Subcutaneous abdominal adipose tissue (tissue), 5 donors: ENCODE measurements around the gene LGI4.
"Not testable (repeated sequence)": the region's sequence is repeated elsewhere in the genome, so short reads cannot be mapped to it uniquely, and the experiment has no call there.

ENCODE experiments used
- H3K27ac ChIP-seq: one replicate; pipeline ENCODE4 v1.7.0; 2013; ENCODE audit warnings: low read depth, mild to moderate bottlenecking, inconsistent platforms, low read length, moderate library complexity
- H3K27me3 ChIP-seq, 5 donors: one replicate each; pipeline ENCODE4 v1.7.0; 2013; ENCODE audit warnings: low read length in 5 of 5, inconsistent platforms in 1 of 5; ENCODE audit not compliant: control insufficient read depth in 5 of 5, insufficient read depth in 4 of 5
- H3K36me3 ChIP-seq, 5 donors: one replicate each; pipeline ENCODE4 v1.7.0; 2013; ENCODE audit warnings: low read length in 5 of 5; ENCODE audit not compliant: control insufficient read depth in 5 of 5, insufficient read depth in 5 of 5
- H3K4me1 ChIP-seq, 5 donors: one replicate each; pipeline ENCODE4 v1.7.0; 2013; ENCODE audit warnings: low read length in 5 of 5, mild to moderate bottlenecking in 3 of 5, moderate library complexity in 1 of 5; ENCODE audit not compliant: control insufficient read depth in 5 of 5, insufficient read depth in 5 of 5
- H3K4me3 ChIP-seq, 5 donors: one replicate each; pipeline ENCODE4 v1.7.0; 2013; ENCODE audit warnings: low read length in 5 of 5, low read depth in 1 of 5
- H3K9ac ChIP-seq, 5 donors: one replicate each; pipeline ENCODE4 v1.7.0; 2013; ENCODE audit warnings: low read length in 5 of 5, mild to moderate bottlenecking in 4 of 5, moderate library complexity in 3 of 5
- H3K9me3 ChIP-seq, 5 donors: one replicate each; pipeline ENCODE4 v1.7.0; 2013; ENCODE audit warnings: low read length in 5 of 5; ENCODE audit not compliant: control insufficient read depth in 5 of 5
- donor health status: healthy.
- donor health status: healthy.
- donor health status: healthy.
- donor health status: healthy.
- donor health status: healthy.

The LGI4 gene

DNA sequence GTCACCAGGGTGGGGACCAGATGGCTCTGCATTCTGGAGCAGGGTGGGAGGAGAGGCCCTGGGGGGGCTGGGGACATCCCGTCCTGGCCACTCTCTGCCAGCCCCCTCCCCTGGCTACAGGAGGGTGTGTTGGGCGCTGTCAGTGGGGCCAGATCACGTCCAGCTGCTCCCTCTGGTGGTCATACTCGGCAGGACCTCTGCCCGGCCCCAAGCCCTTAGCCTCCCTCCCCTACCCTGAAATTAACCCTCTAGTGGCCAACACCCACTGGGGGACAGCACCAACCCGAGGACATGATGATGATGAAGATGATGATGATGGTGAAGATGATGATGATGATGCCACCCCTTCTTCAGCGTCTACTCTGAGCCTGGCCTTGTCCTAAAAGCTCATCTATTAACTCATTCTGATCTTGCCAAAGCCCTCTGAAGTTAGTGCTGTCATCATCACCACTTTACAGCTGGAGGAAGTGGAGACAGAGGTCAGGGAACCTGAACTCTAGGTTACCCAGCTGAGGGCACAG, 590 bp upstream of the LGI4 start:
- H3K9ac ChIP-seq = peak overlapping the region in 2 of 5 donors; percentile 30 to 56

DNA sequence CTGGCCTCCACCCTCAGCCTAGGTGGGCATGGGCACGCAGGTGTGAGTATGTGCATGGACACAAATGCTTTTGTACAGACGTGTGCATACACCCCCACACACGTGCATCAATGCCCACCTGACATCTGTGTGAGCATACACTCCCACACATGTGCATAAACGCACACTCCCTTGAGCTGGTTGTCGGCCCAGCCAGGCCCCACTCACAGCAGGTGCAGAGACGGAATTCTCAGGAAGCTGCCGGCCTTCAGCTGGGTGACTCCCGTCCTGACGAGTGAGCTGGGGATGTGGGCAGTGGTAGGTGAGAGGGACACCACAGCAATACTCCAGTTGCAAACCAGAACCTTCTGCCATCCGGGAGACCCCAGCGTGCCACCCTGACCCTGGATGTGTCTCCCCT, 1.0 kb downstream of the LGI4 start:
- Histone ChIP-seq H3K9ac (no peak overlapping the region), H3K4me1 (peaks cover 4 to 36% (median 23%) of the 10 kb centered on the region in 5 donors), H3K27ac (no peak overlapping the region), H3K4me3 (peak overlapping the region in 3 of 5 donors; percentile 18 to 53 (median 45)), H3K9me3 (no peaks in the 10 kb centered on the region), H3K27me3 (no peaks in the 10 kb centered on the region), H3K36me3 (peaks cover 0 to 2% (median 0%) of the 10 kb centered on the region in 5 donors)

More for the DNA sequence above, 590 bp upstream of the LGI4 start:
- H3K4me1 ChIP-seq = peaks cover 6 to 49% (median 39%) of the 10 kb centered on the region in 5 donors
- H3K27me3 ChIP-seq = no peaks in the 10 kb centered on the region
- H3K4me3 ChIP-seq = peak overlapping the region in 3 of 5 donors; percentile 11 to 52 (median 45)
- peaks cover 0 to 2% (median 0%) of the 10 kb centered on the region in 5 donors for H3K36me3 ChIP-seq
- H3K27ac ChIP-seq = no peak overlapping the region
- no peaks in the 10 kb centered on the region for H3K9me3 ChIP-seq

DNA sequence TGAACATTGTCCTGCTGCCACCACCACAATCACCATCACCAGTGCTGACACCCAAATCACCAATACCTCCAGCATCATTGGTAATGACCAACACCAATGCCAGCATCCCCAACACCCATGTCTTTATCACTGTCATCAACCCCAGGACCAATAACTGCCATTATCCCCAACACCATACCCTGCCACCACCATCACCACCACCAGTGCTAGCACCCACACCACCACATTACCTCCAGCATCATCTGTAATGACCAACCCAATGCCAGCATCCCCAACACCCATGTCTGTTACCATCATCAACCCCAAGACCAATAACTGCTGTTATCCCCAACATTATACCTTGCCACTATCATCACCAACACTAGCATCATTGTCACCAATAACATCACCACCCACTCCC, 2.6 kb downstream of the LGI4 start:
- Histone ChIP-seq H3K4me1 (peaks cover 2 to 23% (median 12%) of the 10 kb centered on the region in 5 donors), H3K9me3 (no peaks in the 10 kb centered on the region), H3K27me3 (no peaks in the 10 kb centered on the region), H3K9ac (no peak overlapping the region), H3K27ac (no peak overlapping the region), H3K4me3 (peak overlapping the region in 1 of 5 donors; percentile 45), H3K36me3 (peaks cover 0 to 2% (median 0%) of the 10 kb centered on the region in 5 donors)

DNA sequence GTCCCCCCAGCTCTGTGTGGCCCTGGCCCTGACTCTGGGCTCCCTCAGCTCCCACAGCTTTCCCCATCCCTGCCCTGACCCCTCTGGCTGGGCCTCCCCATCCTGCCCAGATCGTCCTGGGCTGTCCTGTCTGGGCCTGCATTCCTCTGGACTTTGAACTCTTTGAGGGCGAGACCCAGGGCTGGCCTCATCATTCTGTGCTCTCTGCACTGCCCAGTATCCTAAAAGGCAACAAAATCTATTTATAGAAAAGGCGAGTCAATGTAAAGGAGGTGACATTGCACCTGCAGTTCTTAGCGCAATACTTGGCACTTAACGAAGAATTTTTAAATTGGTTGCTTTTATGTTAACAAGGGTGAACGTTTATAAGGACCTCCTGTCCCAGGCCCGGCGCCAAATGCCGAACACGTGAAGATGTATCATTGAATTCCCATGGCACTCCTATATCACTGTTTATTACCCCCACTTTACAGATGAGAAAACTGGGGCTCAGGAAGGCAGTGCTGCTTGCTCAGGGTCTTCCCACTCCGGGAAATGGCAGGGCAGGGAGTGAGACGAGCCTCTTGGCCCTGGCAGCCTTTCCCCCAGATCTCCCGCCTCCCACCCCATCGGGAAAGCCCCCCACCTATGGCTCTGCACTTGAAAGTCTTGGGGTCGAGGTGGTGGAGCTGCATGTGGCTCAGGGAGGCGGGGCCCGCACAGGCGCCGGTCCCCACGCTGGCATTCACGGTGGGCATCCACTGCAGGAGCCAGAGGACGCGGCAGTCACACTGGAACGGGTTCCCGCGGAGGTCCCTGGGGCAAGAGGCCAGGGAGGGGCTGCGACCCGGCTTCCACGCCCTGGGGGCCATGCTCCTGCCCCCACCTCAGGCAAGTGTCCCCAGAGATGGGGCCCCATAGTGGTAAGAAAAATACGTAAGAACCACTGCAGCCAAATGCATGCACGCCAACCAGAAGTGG, 3.8 kb downstream of the LGI4 start:
- Histone ChIP-seq H3K9ac (no peak overlapping the region), H3K4me1 (peaks cover 2 to 30% (median 19%) of the 10 kb centered on the region in 5 donors), H3K36me3 (peaks cover 0 to 2% (median 0%) of the 10 kb centered on the region in 5 donors), H3K27me3 (no peaks in the 10 kb centered on the region), H3K4me3 (no peak overlapping the region), H3K27ac (no peak overlapping the region), H3K9me3 (no peaks in the 10 kb centered on the region)

DNA sequence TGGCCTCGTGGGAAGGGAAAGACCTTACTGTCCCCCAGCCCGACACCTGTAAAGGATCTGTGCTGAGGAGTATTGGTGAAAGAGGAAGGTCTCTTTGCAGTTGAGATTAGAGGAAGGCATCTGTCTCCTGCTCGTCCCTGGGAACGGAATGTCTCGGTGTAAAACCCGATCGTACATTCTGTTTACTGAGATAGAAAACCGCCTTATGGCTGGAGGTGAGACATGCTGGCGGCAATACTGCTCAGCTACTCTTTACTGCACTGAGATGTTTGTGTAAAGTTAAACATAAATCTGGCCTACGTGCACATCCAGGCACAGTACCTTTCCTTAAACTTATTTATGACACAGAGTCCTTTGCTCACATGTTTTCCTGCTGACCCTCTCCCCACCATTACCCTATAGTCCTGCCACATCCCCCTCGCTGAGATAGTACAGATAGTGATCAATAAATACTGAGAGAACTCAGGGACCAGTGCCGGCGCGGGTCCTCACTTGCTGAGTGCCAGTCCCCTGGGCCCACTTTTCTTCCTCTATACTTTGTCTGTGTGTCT, 5.1 kb downstream of the LGI4 start:
- not testable (repeated sequence) for H3K4me3 ChIP-seq, H3K9me3 ChIP-seq, H3K9ac ChIP-seq, H3K36me3 ChIP-seq, H3K27ac ChIP-seq, H3K27me3 ChIP-seq
- peaks cover 0 to 33% (median 22%) of the 10 kb centered on the region in 5 donors for H3K4me1 ChIP-seq

GRCh38 chr19:35128398-35129057, 6.3 kb downstream of the LGI4 start:
- H3K4me1 ChIP-seq = peaks cover 7 to 39% (median 34%) of the 10 kb centered on the region in 5 donors
- peaks cover 0 to 3% (median 0%) of the 10 kb centered on the region in 5 donors for H3K9me3 ChIP-seq
- peaks cover 0 to 2% (median 0%) of the 10 kb centered on the region in 5 donors for H3K36me3 ChIP-seq
- H3K27me3 ChIP-seq = peaks cover 0 to 2% (median 0%) of the 10 kb centered on the region in 5 donors
- H3K27ac ChIP-seq = no peak overlapping the region
- H3K4me3 ChIP-seq = no peak overlapping the region
- no peak overlapping the region for H3K9ac ChIP-seq

- no peak overlapping the region for H3K27ac ChIP-seq
- H3K9ac ChIP-seq = no peak overlapping the region
- no peak overlapping the region for H3K4me3 ChIP-seq
- peaks cover 11 to 45% (median 41%) of the 10 kb centered on the region in 5 donors for H3K4me1 ChIP-seq
- peaks cover 0 to 3% (median 0%) of the 10 kb centered on the region in 5 donors for H3K9me3 ChIP-seq
- peaks cover 0 to 2% (median 0%) of the 10 kb centered on the region in 5 donors for H3K36me3 ChIP-seq
- H3K27me3 ChIP-seq = peaks cover 0 to 2% (median 0%) of the 10 kb centered on the region in 5 donors
These were observed 7.0 kb downstream of the LGI4 start for GRCh38 chr19:35127871-35128270.

- peaks cover 11 to 58% (median 53%) of the 10 kb centered on the region in 5 donors for H3K4me1 ChIP-seq
- H3K36me3 ChIP-seq = peaks cover 0 to 2% (median 0%) of the 10 kb centered on the region in 5 donors
- no peak overlapping the region for H3K27ac ChIP-seq
- H3K9me3 ChIP-seq = peaks cover 0 to 3% (median 0%) of the 10 kb centered on the region in 5 donors
- peak overlapping the region in 3 of 5 donors; percentile 10 to 48 (median 21) for H3K4me3 ChIP-seq
- peaks cover 0 to 2% (median 0%) of the 10 kb centered on the region in 5 donors for H3K27me3 ChIP-seq
- H3K9ac ChIP-seq = peak overlapping the region in 1 of 5 donors; percentile 16
These were observed 8.3 kb downstream of the LGI4 start for GRCh38 chr19:35126624-35126959.

DNA sequence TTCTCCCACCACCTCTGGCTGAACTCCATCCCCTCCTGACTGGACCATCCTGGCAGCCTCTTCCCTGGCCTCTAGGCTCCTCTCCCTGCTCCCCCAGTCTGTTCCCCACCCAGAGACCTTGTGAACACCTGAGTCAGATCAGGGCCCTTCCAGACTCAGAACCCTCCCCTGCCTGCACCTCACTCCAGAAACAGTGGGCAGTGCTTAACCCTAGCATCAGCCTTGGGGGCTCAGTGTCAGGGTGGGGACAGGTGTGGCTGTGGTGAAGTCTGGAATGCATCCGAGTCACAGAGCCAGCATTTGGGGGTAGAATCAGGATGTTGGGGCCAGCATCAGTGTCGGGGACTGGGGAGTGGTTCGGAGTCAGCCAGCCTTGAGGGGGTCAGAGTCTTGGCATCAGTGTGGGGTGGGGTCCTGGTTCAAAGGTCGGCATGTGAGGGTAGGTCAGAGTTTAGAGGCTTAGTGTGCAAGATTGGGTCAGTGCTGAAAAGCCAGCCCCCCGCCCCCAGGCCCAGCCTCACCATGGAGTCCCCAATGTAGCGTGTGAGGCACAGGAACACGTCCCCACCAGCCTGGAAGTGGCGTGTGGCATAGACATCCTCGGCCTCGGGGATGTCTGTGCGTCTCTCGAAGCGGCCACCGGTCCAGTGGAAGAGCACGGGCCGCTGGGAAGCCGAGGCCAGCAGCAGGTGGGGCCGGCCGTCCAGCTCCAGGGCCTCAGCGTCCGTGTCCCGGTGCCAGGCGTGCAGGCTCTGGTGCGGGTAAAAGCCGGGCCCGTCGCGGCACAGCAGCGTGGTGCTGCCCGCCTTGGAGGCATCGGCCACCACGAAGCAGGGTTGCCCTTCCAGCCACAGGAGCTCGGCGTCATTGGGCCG, 8.9 kb downstream of the LGI4 start:
- H3K9me3 ChIP-seq = peaks cover 0 to 3% (median 0%) of the 10 kb centered on the region in 5 donors
- peaks cover 0 to 2% (median 0%) of the 10 kb centered on the region in 5 donors for H3K36me3 ChIP-seq
- H3K27ac ChIP-seq = no peak overlapping the region
- peaks cover 14 to 64% (median 59%) of the 10 kb centered on the region in 5 donors for H3K4me1 ChIP-seq
- H3K4me3 ChIP-seq = peak overlapping the region; percentile 10 to 48 (median 21)
- peaks cover 0 to 2% (median 0%) of the 10 kb centered on the region in 5 donors for H3K27me3 ChIP-seq
- H3K9ac ChIP-seq = peak overlapping the region in 1 of 5 donors; percentile 16
